ENCODE measurements around the gene IQCK. TPM values are rescaled to one million over a fixed set of nuclear protein-coding genes. Genes with fewer than 3 reads are reported as not detected.

IQCK gene
- total and polyA plus RNA-seq, 10 donors = 3.6 to 19.9 (median 7.4) TPM

DNA sequence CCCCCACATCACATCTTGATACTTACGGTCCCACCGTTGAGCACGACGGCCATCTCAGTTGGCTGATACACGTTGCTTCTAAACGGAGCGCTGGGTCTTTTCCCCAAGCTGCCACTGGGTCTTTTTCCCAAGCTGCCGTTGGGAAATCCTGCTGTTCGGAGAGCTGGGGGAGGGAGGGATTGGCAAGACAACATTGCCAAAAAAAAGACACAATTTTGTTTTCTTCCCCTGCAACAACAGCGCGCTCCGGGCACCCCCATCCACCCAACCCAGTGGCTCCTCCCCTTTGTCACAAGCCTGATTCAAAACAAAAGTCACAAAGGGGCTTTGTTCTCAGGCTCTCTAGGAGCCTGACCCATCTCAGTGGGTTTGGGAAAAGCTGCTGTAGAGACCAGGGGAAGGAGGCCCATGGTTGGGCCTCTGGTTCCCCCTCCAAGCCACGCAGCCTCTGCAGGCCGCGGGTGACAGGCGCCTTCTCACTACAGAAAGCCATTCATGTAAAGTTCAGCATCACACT, 143.8 kb downstream of the IQCK start:
- DNase-seq = peak; percentile 44
- intact Hi-C loops (cut with DNase I; ENCODE audit: low total_unique reads) = no loop called here
- H3K4me3 ChIP-seq = no peak overlapping the region
- TF ChIP-seq POLR2AphosphoS5 (IDR thresholded peaks at IDR 0.05) (no peak), POLR2A (IDR thresholded peaks at IDR 0.05) (no peak)
- TF ChIP-seq, protein P1, sequence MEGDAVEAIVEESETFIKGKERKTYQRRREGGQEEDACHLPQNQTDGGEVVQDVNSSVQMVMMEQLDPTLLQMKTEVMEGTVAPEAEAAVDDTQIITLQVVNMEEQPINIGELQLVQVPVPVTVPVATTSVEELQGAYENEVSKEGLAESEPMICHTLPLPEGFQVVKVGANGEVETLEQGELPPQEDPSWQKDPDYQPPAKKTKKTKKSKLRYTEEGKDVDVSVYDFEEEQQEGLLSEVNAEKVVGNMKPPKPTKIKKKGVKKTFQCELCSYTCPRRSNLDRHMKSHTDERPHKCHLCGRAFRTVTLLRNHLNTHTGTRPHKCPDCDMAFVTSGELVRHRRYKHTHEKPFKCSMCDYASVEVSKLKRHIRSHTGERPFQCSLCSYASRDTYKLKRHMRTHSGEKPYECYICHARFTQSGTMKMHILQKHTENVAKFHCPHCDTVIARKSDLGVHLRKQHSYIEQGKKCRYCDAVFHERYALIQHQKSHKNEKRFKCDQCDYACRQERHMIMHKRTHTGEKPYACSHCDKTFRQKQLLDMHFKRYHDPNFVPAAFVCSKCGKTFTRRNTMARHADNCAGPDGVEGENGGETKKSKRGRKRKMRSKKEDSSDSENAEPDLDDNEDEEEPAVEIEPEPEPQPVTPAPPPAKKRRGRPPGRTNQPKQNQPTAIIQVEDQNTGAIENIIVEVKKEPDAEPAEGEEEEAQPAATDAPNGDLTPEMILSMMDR (IDR thresholded peaks at IDR 0.05 in 8 of 11, conservative IDR thresholded peaks at IDR 0.05 in 3 of 11) = no peak
- no peaks in the 10 kb centered on the region for H3K36me3 ChIP-seq
- H3K27me3 ChIP-seq (replicated peaks in 1 of 7) = no peaks in the 10 kb centered on the region
- WGBS, 5 donors = 78 to 87% (median 84%) methylated on average over 15 to 16 of the region's 16 CpGs
- no peaks in the 10 kb centered on the region for H3K9me3 ChIP-seq
- H3K4me1 ChIP-seq = no peaks in the 10 kb centered on the region
- H3K27ac ChIP-seq = no peak overlapping the region

DNA sequence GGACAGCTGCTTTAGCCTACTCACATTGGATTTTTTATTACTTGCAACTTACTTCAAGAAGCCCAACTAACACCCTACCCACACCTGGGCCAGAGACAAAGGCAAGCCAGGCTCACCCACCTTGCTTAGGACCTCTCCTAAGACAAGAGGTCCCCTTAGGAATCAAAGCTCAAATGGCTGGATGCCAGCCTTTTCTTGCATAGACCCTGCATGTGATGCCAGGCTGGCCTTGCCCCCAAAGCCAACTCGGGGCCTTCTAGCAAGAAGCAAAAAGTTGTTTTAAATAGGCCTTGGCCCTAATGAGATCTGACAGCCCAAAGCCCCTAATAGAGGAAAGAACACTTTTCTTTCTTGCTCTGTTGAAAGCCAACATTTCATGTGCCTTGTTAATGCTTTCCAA, 145.9 kb downstream of the IQCK start:
- 53 to 89% (median 86%) methylated on average over 1 of the region's 1 CpG for WGBS, 5 donors
- DNase-seq = peak; percentile 47
- H3K4me1 ChIP-seq = no peaks in the 10 kb centered on the region
- H3K9me3 ChIP-seq = no peaks in the 10 kb centered on the region
- TF ChIP-seq POLR2A (IDR thresholded peaks at IDR 0.05) (no peak), POLR2AphosphoS5 (IDR thresholded peaks at IDR 0.05) (no peak)
- TF ChIP-seq, protein P1 (IDR thresholded peaks at IDR 0.05 in 8 of 11, conservative IDR thresholded peaks at IDR 0.05 in 3 of 11) = no peak
- no peaks in the 10 kb centered on the region for H3K36me3 ChIP-seq
- intact Hi-C loops (cut with DNase I; ENCODE audit: low total_unique reads) = no loop called here
- no peaks in the 10 kb centered on the region for H3K27me3 ChIP-seq (replicated peaks in 1 of 7)
- H3K27ac ChIP-seq = no peak overlapping the region
- H3K4me3 ChIP-seq = no peak overlapping the region

DNA sequence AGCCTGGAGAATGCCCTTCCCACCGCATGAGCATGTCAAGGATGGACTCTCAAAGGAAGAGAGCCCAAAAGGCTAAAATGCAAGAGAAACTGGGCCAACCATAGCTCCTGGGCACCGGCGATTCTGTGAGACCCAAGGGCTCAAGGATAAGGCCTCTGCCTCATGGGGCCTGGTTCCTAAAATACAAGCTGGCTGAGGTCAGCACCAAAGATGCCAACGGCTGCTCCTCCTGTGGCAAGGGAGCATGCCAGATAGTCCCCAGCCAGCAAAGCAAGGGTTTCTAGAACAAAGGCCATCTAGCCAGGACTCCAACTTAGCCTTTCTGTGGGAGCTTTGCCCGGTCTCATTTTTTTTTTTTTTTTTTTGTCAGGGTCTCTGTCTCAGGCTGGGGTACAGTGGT, 146.5 kb downstream of the IQCK start:
- intact Hi-C loops (cut with DNase I; ENCODE audit: low total_unique reads) = no loop called here
- 87 to 97% (median 90%) methylated on average over 5 of the region's 5 CpGs for WGBS, 5 donors
- Histone ChIP-seq H3K9me3 (no peaks in the 10 kb centered on the region), H3K4me3 (no peak overlapping the region), H3K27me3 (replicated peaks in 1 of 7) (no peaks in the 10 kb centered on the region), H3K27ac (no peak overlapping the region), H3K4me1 (no peaks in the 10 kb centered on the region), H3K36me3 (no peaks in the 10 kb centered on the region)
- TF ChIP-seq, protein P1 (IDR thresholded peaks at IDR 0.05 in 8 of 11, conservative IDR thresholded peaks at IDR 0.05 in 3 of 11) = no peak
- TF ChIP-seq POLR2AphosphoS5 (IDR thresholded peaks at IDR 0.05) (no peak), POLR2A (IDR thresholded peaks at IDR 0.05) (no peak)
- peak; percentile 33 for DNase-seq

DNA sequence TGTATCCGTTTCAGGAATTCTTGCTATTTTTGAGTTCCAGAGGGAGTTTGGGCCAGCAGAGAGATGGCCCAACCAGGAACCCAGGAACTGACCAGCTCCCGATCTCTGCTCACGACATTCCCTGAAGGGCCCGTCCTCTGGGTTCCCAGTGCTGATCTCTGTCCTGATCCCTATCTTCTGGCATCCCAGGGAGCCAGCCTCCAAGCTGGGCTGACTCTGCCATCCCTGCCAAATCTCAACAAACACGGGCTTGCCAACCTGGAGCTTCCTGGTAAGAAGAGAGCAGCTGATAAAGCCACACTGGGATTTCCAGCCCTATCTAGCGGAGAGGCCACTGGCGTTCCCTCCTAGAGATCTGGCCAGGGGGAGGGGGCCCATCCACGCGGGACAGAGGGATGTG, 150.3 kb downstream of the IQCK start:
- no peaks in the 10 kb centered on the region for H3K4me1 ChIP-seq
- no peak for DNase-seq
- peaks cover 0 to 2% (median 0%) of the 10 kb centered on the region in 7 donors for H3K27me3 ChIP-seq (replicated peaks in 1 of 7)
- H3K9me3 ChIP-seq = no peaks in the 10 kb centered on the region
- TF ChIP-seq POLR2A (IDR thresholded peaks at IDR 0.05) = no peak
- TF ChIP-seq, protein P1 (IDR thresholded peaks at IDR 0.05 in 8 of 11, conservative IDR thresholded peaks at IDR 0.05 in 3 of 11) = no peak
- no peak for TF ChIP-seq POLR2AphosphoS5 (IDR thresholded peaks at IDR 0.05)
- H3K4me3 ChIP-seq = no peak overlapping the region
- H3K27ac ChIP-seq = no peak overlapping the region
- intact Hi-C loops (cut with DNase I; ENCODE audit: low total_unique reads) = no loop called here
- H3K36me3 ChIP-seq = no peaks in the 10 kb centered on the region
- 76 to 91% (median 87%) methylated on average over 9 of the region's 9 CpGs for WGBS, 5 donors
